Measurements from ENCODE around the gene INSC. TPM values are rescaled to one million over a fixed set of nuclear protein-coding genes. Genes with fewer than 3 reads are reported as not detected.

INSC gene
- total RNA-seq, 1 donor from 2014 or later, result 0.23 TPM

GRCh38 chr11:15108592-15109130 lies 6.1 kb upstream of the INSC start:
- H3K4me3 Mint-ChIP-seq (ENCODE audit: unreplicated experiment), result no peak overlapping the region
- no peak for DNase-seq (ENCODE audit: low spot score)
- no peaks in the 10 kb centered on the region for H3K36me3 Mint-ChIP-seq (ENCODE audit: low read depth, unreplicated experiment)
- TF ChIP-seq, protein P1, sequence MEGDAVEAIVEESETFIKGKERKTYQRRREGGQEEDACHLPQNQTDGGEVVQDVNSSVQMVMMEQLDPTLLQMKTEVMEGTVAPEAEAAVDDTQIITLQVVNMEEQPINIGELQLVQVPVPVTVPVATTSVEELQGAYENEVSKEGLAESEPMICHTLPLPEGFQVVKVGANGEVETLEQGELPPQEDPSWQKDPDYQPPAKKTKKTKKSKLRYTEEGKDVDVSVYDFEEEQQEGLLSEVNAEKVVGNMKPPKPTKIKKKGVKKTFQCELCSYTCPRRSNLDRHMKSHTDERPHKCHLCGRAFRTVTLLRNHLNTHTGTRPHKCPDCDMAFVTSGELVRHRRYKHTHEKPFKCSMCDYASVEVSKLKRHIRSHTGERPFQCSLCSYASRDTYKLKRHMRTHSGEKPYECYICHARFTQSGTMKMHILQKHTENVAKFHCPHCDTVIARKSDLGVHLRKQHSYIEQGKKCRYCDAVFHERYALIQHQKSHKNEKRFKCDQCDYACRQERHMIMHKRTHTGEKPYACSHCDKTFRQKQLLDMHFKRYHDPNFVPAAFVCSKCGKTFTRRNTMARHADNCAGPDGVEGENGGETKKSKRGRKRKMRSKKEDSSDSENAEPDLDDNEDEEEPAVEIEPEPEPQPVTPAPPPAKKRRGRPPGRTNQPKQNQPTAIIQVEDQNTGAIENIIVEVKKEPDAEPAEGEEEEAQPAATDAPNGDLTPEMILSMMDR (IDR thresholded peaks at IDR 0.05; ENCODE audit: unreplicated experiment), result no peak
- H3K27me3 Mint-ChIP-seq (ENCODE audit: unreplicated experiment), result peaks cover 2% of the 10 kb centered on the region
- H3K4me1 Mint-ChIP-seq (ENCODE audit: unreplicated experiment), result peaks cover 2% of the 10 kb centered on the region
- no peak overlapping the region for H3K27ac Mint-ChIP-seq (ENCODE audit: unreplicated experiment)
- no peaks in the 10 kb centered on the region for H3K9me3 Mint-ChIP-seq (ENCODE audit: unreplicated experiment)

DNA sequence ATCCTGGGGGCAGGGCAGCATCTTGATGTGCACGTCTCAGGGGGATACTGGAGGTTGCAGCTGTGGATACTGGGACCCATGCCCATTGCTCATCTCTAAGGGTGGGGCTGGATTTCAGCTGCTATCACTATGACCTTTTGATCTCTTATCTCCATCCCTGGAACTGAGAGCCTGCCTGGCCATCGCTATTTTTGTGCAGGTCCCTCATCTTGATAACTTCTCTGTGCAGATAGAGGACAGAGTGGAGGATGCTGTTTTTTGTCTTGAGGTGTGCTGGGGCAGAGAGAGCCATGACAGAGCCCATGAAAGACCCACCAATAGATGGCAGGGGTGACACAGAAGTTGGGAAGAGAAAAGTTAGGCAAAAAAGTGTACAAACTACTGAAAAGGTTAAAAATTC lies 5.1 kb upstream of the INSC start:
- no peak for DNase-seq (ENCODE audit: low spot score)
- Mint-ChIP-seq H3K36me3 (ENCODE audit: low read depth, unreplicated experiment) (no peaks in the 10 kb centered on the region), H3K4me3 (ENCODE audit: unreplicated experiment) (no peak overlapping the region), H3K27me3 (ENCODE audit: unreplicated experiment) (peaks cover 5% of the 10 kb centered on the region), H3K4me1 (ENCODE audit: unreplicated experiment) (peaks cover 4% of the 10 kb centered on the region), H3K9me3 (ENCODE audit: unreplicated experiment) (no peaks in the 10 kb centered on the region), H3K27ac (ENCODE audit: unreplicated experiment) (no peak overlapping the region)
- TF ChIP-seq, protein P1 (IDR thresholded peaks at IDR 0.05; ENCODE audit: unreplicated experiment), result no peak

DNA sequence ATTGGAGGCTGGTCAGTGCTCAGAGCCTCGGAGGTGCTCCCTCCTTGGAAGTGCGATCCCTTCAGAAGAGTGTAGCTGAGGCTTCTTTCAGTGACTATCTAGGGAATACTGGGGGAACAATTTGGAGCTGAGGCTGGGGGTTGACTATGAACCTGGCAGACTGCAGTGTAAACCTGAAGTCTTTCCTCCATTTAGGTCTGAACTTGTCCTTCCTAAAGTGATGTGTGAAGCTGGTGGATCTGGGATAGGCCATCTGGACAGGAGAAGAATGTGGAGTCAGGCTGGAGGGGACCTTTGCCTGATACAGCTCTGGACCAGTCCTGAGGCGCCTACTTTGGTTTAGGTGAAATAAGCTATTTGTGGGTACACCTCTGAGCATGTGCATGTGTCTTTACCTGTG lies 3.5 kb upstream of the INSC start:
- H3K27me3 Mint-ChIP-seq (ENCODE audit: unreplicated experiment), result peaks cover 14% of the 10 kb centered on the region

DNA sequence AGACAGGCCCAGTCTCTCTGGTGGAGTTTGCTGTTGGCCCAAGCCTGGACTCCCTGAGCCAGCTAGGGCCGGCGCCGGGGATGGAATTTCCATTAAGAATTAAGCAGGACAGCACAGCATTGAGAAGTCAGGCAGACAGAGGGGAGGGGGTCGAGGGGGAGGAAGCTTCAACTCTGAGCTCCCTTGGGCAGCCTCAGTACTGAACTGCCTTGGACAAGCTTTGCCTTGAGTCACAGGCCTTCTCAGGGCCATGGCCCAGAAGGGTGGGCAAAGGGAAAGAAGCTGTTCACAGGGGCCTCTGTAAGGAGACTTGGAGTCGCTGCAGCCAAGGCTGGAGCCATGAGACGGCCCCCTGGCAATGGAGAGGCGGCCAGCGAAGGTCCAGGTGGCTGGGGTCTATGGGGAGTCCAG lies 2.6 kb upstream of the INSC start:
- Mint-ChIP-seq H3K4me1 (ENCODE audit: unreplicated experiment) (peaks cover 4% of the 10 kb centered on the region), H3K9me3 (ENCODE audit: unreplicated experiment) (no peaks in the 10 kb centered on the region), H3K27me3 (ENCODE audit: unreplicated experiment) (peaks cover 18% of the 10 kb centered on the region), H3K27ac (ENCODE audit: unreplicated experiment) (no peak overlapping the region), H3K36me3 (ENCODE audit: low read depth, unreplicated experiment) (no peaks in the 10 kb centered on the region), H3K4me3 (ENCODE audit: unreplicated experiment) (no peak overlapping the region)
- DNase-seq (ENCODE audit: low spot score), result no peak
- TF ChIP-seq, protein P1 (IDR thresholded peaks at IDR 0.05; ENCODE audit: unreplicated experiment), result no peak

More for the DNA sequence above, 3.5 kb upstream of the INSC start:
- Mint-ChIP-seq H3K9me3 (ENCODE audit: unreplicated experiment) (no peaks in the 10 kb centered on the region), H3K36me3 (ENCODE audit: low read depth, unreplicated experiment) (no peaks in the 10 kb centered on the region), H3K4me1 (ENCODE audit: unreplicated experiment) (peaks cover 4% of the 10 kb centered on the region), H3K4me3 (ENCODE audit: unreplicated experiment) (no peak overlapping the region), H3K27ac (ENCODE audit: unreplicated experiment) (no peak overlapping the region)
- DNase-seq (ENCODE audit: low spot score), result no peak
- TF ChIP-seq, protein P1 (IDR thresholded peaks at IDR 0.05; ENCODE audit: unreplicated experiment), result no peak

DNA sequence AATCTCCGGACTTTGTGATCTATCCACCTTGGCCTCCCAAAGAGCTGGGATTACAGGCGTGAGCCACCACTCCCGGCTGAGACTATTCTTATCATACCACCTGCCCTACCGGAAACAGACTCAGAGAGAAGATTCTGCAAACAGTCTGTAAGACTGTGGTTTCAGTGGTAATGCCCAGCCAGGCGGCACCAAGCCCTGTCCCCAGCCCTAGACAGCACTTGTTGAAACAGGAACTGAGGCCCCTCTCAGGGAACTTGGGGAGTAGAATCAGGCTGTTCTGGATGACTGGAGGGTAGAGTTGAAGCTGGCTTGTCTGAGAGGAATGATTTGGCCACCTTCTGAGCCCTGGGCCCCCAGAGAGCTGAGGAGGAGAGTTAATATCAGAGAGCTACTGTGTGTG lies 1.3 kb upstream of the INSC start:
- no peak overlapping the region for H3K4me3 Mint-ChIP-seq (ENCODE audit: unreplicated experiment)
- peaks cover 4% of the 10 kb centered on the region for H3K4me1 Mint-ChIP-seq (ENCODE audit: unreplicated experiment)
- H3K9me3 Mint-ChIP-seq (ENCODE audit: unreplicated experiment), result no peaks in the 10 kb centered on the region
- no peaks in the 10 kb centered on the region for H3K36me3 Mint-ChIP-seq (ENCODE audit: low read depth, unreplicated experiment)
- H3K27ac Mint-ChIP-seq (ENCODE audit: unreplicated experiment), result no peak overlapping the region
- DNase-seq (ENCODE audit: low spot score), result no peak
- TF ChIP-seq, protein P1 (IDR thresholded peaks at IDR 0.05; ENCODE audit: unreplicated experiment), result no peak
- H3K27me3 Mint-ChIP-seq (ENCODE audit: unreplicated experiment), result peaks cover 19% of the 10 kb centered on the region
